Keratinocyte (primary cell): Measurements from ENCODE around the gene STRN3. TPM values are rescaled to one million over a fixed set of nuclear protein-coding genes. Genes with fewer than 3 reads are reported as not detected.

ENCODE experiments used
- DNase-seq: peaks from one replicate; pipeline ENCODE4 v3.0.0-alpha.2; 2011; ENCODE audit warnings: low read depth, missing footprints, low spot score
- FAIRE-seq: peaks from 2 replicates; lab custom pipeline; 2011; peaks lifted over from hg19 to GRCh38; lab: Jason Lieb, UNC
- H2AFZ ChIP-seq: 2 replicates; pipeline ENCODE4 v1.6.0; 2012; ENCODE audit warnings: low read length, control low read depth, inconsistent platforms; ENCODE audit not compliant: control insufficient read depth
- H3K27ac ChIP-seq: 2 replicates; pipeline ENCODE4 v1.5.1; 2011; ENCODE audit warnings: low read length; ENCODE audit not compliant: control insufficient read depth, insufficient read depth
- H3K27me3 ChIP-seq: 3 replicates; pipeline ENCODE4 v1.6.0; 2011; ENCODE audit warnings: low read length; ENCODE audit not compliant: control insufficient read depth, insufficient read depth; ENCODE audit errors: extremely low read depth
- H3K36me3 ChIP-seq, 2 experiments: 2 replicates in 1 of 2; 3 replicates in 1 of 2; pipeline ENCODE4 v1.5.1; 2011; ENCODE audit warnings: low read length in 2 of 2, mild to moderate bottlenecking in 1 of 2; ENCODE audit not compliant: control insufficient read depth in 2 of 2, insufficient read depth in 2 of 2; ENCODE audit errors: extremely low read depth in 1 of 2
- H3K4me1 ChIP-seq: 3 replicates; pipeline ENCODE4 v1.5.1; 2011; ENCODE audit warnings: low read length; ENCODE audit not compliant: control insufficient read depth, insufficient read depth; ENCODE audit errors: extremely low read depth
- H3K4me2 ChIP-seq: 3 replicates; pipeline ENCODE4 v1.6.0; 2011; ENCODE audit warnings: low read depth, low read length; ENCODE audit not compliant: control insufficient read depth, insufficient read depth; ENCODE audit errors: extremely low read depth
- H3K4me3 ChIP-seq, 3 experiments: fragments of 200-600 bp in 1 of 3; sonication (generic) in 1 of 3; 2 replicates in 2 of 3; 3 replicates in 1 of 3; pipeline ENCODE4 v1.5.1; 2011 to 2016; ENCODE audit warnings: low read length in 3 of 3, mild to moderate bottlenecking in 3 of 3, control low read depth in 2 of 3, inconsistent platforms in 1 of 3, low read depth in 1 of 3, mixed read lengths in 1 of 3, mixed run types in 1 of 3, moderate library complexity in 1 of 3; ENCODE audit not compliant: control insufficient read depth in 2 of 3, insufficient read depth in 2 of 3; ENCODE audit errors: extremely low read depth in 1 of 3
- H3K79me2 ChIP-seq: 2 replicates; pipeline ENCODE4 v1.6.0; 2012; ENCODE audit warnings: low read length; ENCODE audit not compliant: control insufficient read depth, insufficient read depth
- H3K9ac ChIP-seq: 3 replicates; pipeline ENCODE4 v1.6.0; 2011; ENCODE audit warnings: low read length; ENCODE audit not compliant: control insufficient read depth, insufficient read depth; ENCODE audit errors: extremely low read depth
- H3K9me1 ChIP-seq: 3 replicates; pipeline ENCODE4 v1.6.0; 2011; ENCODE audit warnings: low read length; ENCODE audit not compliant: control insufficient read depth, insufficient read depth; ENCODE audit errors: extremely low read depth
- H3K9me3 ChIP-seq: 2 replicates; pipeline ENCODE4 v1.5.1; 2012; ENCODE audit warnings: low read depth, low read length; ENCODE audit not compliant: control insufficient read depth
- H4K20me1 ChIP-seq: 3 replicates; pipeline ENCODE4 v1.6.0; 2011; ENCODE audit warnings: low read length; ENCODE audit not compliant: control insufficient read depth, insufficient read depth; ENCODE audit errors: extremely low read depth
- CTCF ChIP-seq, 3 experiments: IDR thresholded peaks in 1 of 3; conservative IDR thresholded peaks in 1 of 3; optimal IDR thresholded peaks in 1 of 3; 2 replicates in 2 of 3; 3 replicates in 1 of 3; pipeline versions ENCODE3 to v1.5.1; 2011; ENCODE audit warnings: low read length in 3 of 3, mild to moderate bottlenecking in 3 of 3, moderate library complexity in 2 of 3, control low read depth in 1 of 3, inconsistent platforms in 1 of 3; ENCODE audit not compliant: insufficient read depth in 2 of 3; ENCODE audit errors: extremely low read depth in 1 of 3
- EZH2 ChIP-seq: IDR thresholded peaks from one replicate; pipeline ENCODE4 v1.6.1; 2012; ENCODE audit warnings: inconsistent platforms, mild to moderate bottlenecking, low read length, moderate library complexity
- dilution Hi-C: fragments of 300-500 bp; cut with MboI; formaldehyde crosslinking; loops from one replicate; pipeline ENCODE4 v1.7.0; 2020; ENCODE audit warnings: low sequenced_read_pairs; ENCODE audit not compliant: extremely low pct_ligation_motif_present
- polyA plus RNA-seq, 5 experiments: library from polyadenylated mRNA; depleted of rRNA in 3 of 5; stranded (reverse) in 3 of 5; stranded (forward) in 1 of 5; unstranded in 1 of 5; fragments of >200 nt; gene quantifications; 1 replicate in 1 of 5; 2 replicates in 3 of 5; 3 replicates in 1 of 5; pipeline versions ENCODE4 v1.2.1 to v1.2.3, GENCODE V29; 2011 to 2012; ENCODE audit warnings: missing spikeins in 2 of 5, low read depth in 1 of 5, low replicate concordance in 1 of 5

The STRN3 gene
- polyA plus RNA-seq, 1 donor (not counting 4 experiments of a cell fraction or from before 2014, with no cell fraction given) = 38.1 TPM

GRCh38 chr14:30849983-30850382 is 176.2 kb downstream of the STRN3 start:
- H3K9me3 ChIP-seq = no peaks in the 10 kb centered on the region
- no peaks in the 10 kb centered on the region for H3K79me2 ChIP-seq
- no peaks in the 10 kb centered on the region for H3K4me1 ChIP-seq
- TF ChIP-seq EZH2 (no peak), CTCF (optimal IDR thresholded peaks at IDR 0.05 in 1 of 3, IDR thresholded peaks at IDR 0.05 in 1 of 3, conservative IDR thresholded peaks at IDR 0.05 in 1 of 3; ENCODE audit: extremely low read depth in 1 of 3, insufficient read depth in 2 of 3, low read length in 3 of 3) (no peak)
- H4K20me1 ChIP-seq = no peaks in the 10 kb centered on the region
- H3K9ac ChIP-seq = no peak overlapping the region
- H2AFZ ChIP-seq = no peak overlapping the region
- DNase-seq = no peak
- H3K36me3 ChIP-seq = no peaks in the 10 kb centered on the region
- no peak for FAIRE-seq
- peaks cover 4% of the 10 kb centered on the region for H3K27me3 ChIP-seq
- H3K4me3 ChIP-seq = no peak overlapping the region
- dilution Hi-C loops = no loop called here
- H3K9me1 ChIP-seq = no peaks in the 10 kb centered on the region
- H3K27ac ChIP-seq = no peak overlapping the region
- no peak overlapping the region for H3K4me2 ChIP-seq

DNA sequence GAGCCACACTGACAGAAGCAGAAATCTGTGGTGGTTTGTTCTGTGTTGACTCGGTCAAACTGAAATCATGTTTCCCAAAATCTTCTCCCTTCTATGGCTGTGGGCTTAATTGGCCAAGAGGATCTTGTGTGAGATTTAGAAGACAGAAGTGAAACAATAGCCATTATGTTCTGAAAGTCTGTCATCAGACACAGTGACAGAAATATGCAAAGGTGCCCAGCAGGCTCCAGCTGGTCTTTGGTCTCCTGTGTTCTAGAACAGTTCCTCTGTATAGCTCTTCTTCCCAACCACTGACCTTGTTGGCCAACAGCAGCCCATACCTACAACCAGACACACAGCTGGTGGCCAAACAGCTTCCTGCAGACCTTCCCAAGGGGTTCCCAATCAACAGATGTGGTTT is 176.8 kb downstream of the STRN3 start:
- H2AFZ ChIP-seq = no peak overlapping the region
- dilution Hi-C loops = no loop called here
- H3K27ac ChIP-seq = no peak overlapping the region
- no peak for TF ChIP-seq EZH2
- no peak for TF ChIP-seq CTCF (optimal IDR thresholded peaks at IDR 0.05 in 1 of 3, IDR thresholded peaks at IDR 0.05 in 1 of 3, conservative IDR thresholded peaks at IDR 0.05 in 1 of 3; ENCODE audit: extremely low read depth in 1 of 3, insufficient read depth in 2 of 3, low read length in 3 of 3)
- H3K27me3 ChIP-seq = peaks cover 4% of the 10 kb centered on the region
- H3K4me1 ChIP-seq = no peaks in the 10 kb centered on the region
- no peaks in the 10 kb centered on the region for H4K20me1 ChIP-seq
- no peaks in the 10 kb centered on the region for H3K9me3 ChIP-seq
- FAIRE-seq (no peak), DNase-seq (no peak)
- H3K79me2 ChIP-seq = no peaks in the 10 kb centered on the region
- no peak overlapping the region for H3K4me3 ChIP-seq
- no peak overlapping the region for H3K9ac ChIP-seq
- H3K4me2 ChIP-seq = no peak overlapping the region
- no peaks in the 10 kb centered on the region for H3K9me1 ChIP-seq
- H3K36me3 ChIP-seq = no peaks in the 10 kb centered on the region
